ENCODE data around the gene TESK2.

Gene TESK2

DNA sequence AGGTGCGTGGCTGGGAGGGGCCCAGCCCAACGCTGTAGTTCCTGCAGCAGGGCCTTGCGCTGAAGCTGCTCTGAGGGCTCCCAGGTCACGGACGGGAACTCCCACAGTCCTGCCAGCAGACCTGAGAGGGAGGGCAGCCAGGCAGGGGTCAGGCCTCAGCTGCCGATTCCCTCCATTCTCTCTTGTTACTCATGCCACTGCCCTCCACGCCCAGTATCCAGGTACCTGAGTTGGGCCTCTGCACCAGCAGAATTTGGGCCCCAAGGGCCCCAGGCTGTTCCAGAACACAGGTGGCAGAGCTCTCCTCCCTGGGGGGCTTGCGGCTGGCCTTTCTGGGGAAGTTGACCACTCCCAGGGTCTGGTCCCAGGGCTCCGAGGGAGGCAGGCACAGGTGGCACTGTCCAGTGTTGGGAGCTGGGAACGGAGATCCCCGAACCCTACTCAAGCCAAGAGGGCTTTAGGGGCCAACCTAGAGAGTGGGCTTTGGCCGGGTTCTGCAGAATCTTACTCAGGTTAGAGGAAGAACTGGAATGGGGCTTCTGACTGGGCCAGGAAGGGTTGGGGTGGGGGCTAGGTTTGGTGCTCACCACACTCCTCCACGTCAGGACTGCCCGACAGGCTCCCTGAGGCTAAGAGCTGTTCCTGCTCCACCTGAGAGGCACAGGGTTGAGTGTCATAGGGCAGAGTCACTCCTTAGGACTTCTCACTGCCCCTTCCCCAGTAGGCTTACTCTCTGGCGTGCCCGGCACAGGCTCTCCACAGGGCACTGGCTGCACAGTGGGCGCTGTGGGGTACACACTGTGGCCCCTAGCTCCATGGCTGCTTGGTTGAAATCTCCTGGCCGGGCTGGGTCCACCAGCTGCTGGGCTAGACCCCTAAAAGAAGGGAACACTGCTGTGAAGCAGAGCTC, 159.3 kb downstream of the TESK2 start:
- DNase-seq, result no peak

DNA sequence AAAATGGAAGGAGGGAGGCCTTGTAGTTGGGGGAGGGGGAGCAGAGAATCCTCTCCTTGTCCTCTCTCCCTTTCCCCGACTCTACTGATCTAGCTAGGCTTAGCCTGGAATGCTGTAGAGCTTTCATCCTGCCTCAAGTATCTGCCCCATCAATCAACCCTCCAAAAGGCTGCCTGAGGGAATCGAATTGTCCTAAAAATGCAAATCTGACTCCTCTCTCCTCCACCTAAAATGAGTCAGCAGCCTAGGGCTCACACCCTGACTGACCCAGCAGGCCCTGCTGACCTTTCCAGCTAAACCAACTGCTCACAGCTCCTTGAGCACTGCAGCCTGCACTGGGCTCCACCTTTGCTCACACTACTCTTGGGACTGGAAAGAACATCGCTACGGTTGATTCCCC, 161.5 kb downstream of the TESK2 start:
- no peak for DNase-seq

GRCh38 chr1:45328680-45329079, 162.3 kb downstream of the TESK2 start:
- DNase-seq, result no peak

DNA sequence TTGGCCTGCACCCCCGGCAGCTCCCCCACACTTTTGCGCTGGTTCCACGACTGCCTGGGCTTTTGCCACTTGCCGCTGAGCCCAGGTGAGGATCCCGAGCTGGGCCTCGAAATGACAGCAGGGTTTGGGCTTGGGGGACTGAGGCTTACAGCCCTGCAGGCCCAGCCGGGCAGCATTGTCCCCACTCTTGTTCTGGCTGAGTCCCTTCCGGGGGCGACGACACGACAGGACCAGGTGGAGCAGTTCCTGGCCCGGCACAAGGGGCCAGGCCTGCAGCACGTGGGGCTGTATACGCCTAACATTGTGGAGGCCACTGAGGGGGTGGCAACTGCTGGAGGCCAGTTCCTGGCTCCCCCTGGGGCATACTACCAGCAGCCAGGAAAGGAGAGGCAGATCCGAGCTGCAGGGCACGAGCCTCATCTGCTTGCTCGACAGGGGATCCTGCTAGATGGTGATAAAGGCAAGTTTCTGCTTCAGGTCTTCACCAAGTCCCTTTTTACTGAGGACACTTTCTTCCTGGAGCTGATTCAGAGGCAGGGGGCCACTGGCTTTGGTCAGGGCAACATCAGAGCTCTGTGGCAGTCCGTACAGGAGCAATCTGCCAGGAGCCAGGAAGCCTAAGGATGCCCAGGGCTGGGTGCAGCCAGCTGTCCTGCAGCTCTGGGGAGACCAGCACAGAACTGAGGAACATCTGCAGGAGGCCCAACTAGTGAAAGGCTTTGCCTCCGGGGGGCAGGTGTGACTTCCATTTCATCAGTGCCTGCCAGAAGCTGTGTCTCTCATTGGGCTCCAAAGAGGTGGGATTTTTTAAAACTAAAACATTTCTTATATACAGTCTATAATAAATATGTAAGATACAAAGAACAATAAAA, 163.1 kb downstream of the TESK2 start:
- DNase-seq, result no peak

- DNase-seq, result peak; percentile 33
Observed at GRCh38 chr1:45326627-45327623, 164.0 kb downstream of the TESK2 start, which contains the start of gene HPDL. Gene HPDL (plus strand): TSS chr1:45326895. CDS start chr1:45327149, 254 bp downstream.

DNA sequence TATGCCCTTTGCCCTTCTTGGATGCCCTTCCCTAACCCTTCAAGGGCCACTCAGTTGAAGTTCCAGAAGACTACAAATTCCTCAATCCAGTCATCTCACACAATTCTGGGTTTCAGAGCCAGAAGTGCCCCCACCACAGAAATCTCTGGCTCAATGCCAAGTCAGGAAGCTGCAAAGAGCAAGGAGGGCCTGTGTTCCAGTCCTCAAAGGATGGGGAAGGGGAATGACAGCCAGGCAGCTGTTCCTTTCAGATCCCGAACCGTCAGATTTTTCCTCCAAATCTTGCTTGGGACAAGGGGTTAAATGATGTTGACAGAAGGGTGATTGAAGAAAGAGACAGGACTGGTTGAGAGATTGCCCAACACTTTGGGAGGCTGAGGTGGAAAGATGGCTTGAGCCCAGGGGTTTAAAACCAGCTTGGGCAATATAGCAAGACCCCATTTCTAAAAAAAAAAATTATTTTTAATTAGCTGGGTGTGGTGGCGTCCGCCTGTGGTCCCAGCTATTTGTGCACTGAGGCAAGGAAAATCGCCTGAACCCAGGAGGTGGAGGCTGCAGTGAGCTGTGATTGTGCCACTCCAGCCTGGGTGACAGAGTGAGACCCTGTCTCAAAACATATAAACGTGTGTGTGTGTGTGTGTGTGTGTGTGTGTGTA, 165.0 kb downstream of the TESK2 start:
- DNase-seq, result no peak

GRCh38 chr1:45322486-45323040, 168.4 kb downstream of the TESK2 start:
- no peak for DNase-seq

GRCh38 chr1:45321444-45321843, 169.5 kb downstream of the TESK2 start:
- DNase-seq, result no peak

GRCh38 chr1:45319761-45320160, 171.2 kb downstream of the TESK2 start:
- DNase-seq, result no peak

GRCh38 chr1:45317166-45317565, 173.8 kb downstream of the TESK2 start:
- no peak for DNase-seq

DNA sequence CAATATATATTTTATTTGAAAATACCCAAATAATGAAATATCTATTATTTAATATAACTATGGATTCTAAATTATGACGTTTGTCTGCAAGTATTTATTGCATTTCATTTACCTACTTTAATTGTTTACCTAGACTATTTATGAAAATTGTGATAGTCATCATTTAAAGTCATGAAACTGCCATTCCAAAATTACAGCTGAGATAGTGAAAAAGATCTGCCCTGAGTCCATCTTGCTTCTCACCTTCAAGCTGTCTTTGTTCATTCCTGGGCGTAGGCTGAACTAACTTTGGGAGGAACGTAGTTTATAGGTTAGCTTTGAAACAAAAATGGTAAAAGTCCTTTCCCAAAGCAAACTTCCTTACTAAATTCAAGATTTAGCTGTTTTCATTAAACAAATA, 176.7 kb downstream of the TESK2 start:
- DNase-seq, result no peak

- no peak for DNase-seq
Observed at GRCh38 chr1:45306905-45307304, 184.1 kb downstream of the TESK2 start.

GRCh38 chr1:45306319-45306718, 184.6 kb downstream of the TESK2 start:
- no peak for DNase-seq

GRCh38 chr1:45305231-45305630, 185.7 kb downstream of the TESK2 start:
- DNase-seq, result no peak

- no peak for DNase-seq
Observed at GRCh38 chr1:45304311-45305081, 186.5 kb downstream of the TESK2 start.

GRCh38 chr1:45303520-45304310, 187.2 kb downstream of the TESK2 start:
- DNase-seq, result peak; percentile 98

DNA sequence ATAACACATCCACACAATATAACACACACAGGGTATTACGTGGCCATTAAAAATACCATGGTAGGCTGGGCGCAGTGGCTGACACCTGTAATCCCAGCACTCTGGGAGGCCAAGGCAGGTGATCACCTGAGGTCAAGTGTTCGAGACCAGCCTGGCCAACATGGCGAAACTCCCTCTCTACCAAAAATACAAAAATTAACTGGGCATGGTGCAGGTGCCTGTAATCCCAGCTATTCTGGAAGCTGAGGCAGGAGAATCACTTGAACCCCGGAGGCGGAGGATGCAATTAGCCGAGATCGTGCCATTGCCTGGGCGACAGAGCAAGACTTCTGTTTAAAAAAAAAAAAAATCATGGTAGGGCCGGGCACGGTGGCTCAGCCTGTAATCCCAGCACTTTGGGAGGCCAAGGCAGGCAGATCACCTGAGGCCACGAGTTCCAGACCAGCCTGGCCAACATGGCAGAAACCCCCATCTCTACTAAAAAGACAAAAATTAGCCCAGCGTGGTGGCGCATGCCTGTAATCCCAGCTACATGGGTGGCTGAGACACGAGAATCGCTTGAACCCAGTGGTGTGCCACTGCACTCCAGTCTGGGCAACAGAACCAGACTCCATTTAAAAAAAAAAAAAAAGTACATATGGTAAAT, 188.3 kb downstream of the TESK2 start:
- no peak for DNase-seq

- no peak for DNase-seq
Observed at GRCh38 chr1:45300669-45300997, 190.3 kb downstream of the TESK2 start.

DNA sequence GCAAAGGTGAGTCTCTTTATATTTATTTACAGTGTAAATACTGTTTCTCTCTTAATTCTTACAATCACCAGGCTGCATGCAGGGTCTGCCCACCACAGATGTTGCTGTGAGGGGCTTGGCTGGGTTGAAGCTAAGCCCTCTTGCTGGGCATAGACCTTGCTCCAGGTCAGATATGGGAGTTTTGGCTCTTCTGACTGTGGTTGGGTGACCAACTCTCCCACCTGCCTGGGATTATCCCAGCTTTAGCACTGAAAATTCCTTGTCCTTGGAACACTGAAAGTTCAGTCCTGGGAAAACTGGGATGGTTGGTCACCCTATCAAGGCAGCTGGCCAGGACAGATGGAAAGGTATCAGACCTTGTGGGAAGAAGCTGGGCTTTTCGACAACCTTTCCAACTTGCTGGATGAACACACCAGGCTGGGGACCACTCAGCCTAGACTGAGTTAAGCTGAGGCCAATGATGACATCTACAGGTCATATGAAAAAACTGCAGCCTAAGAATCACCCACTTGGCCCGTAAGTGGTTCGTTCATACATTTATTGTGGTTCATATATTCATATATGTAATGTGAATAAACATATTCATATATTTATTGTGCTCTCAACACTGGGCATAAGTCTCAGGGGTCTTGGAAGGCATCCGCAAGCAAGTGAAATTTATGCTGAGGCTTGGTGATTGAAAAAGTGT, 190.8 kb downstream of the TESK2 start:
- peak; percentile 73 for DNase-seq
